CD14-positive monocyte (primary cell): Measurements from ENCODE around the gene CAMKK2. TPM values are rescaled to one million over a fixed set of nuclear protein-coding genes. Genes with fewer than 3 reads are reported as not detected.

Experiments
- DNase-seq, 3 donors: peaks; one replicate each; pipeline ENCODE4 v3.0.0-alpha.2; 2011 to 2022
- H2AFZ ChIP-seq: 2 replicates; pipeline ENCODE4 v1.6.0; 2012; ENCODE audit warnings: mild to moderate bottlenecking, low read depth, low read length, inconsistent platforms; ENCODE audit not compliant: insufficient read depth, poor library complexity, severe bottlenecking
- H3K27ac ChIP-seq, 2 donors: 1 replicate in 1 of 2; 2 replicates in 1 of 2; pipeline ENCODE4 v1.5.1; 2012 to 2013; ENCODE audit warnings: low read length in 2 of 2, control low read depth in 1 of 2, inconsistent platforms in 1 of 2, low read depth in 1 of 2, mild to moderate bottlenecking in 1 of 2
- H3K27me3 ChIP-seq, 2 donors: one replicate each; pipeline versions ENCODE4 v1.6.0 to v1.6.1; 2011 to 2013; ENCODE audit warnings: low read length in 2 of 2; ENCODE audit not compliant: control insufficient read depth in 2 of 2, insufficient read depth in 2 of 2
- H3K36me3 ChIP-seq, 2 donors: replicated peaks in 1 of 2; 1 replicate in 1 of 2; 2 replicates in 1 of 2; pipeline versions ENCODE4 v1.5.1 to v1.6.1; 2012 to 2013; ENCODE audit warnings: low read length in 2 of 2, control low read depth in 1 of 2, inconsistent platforms in 1 of 2, mild to moderate bottlenecking in 1 of 2; ENCODE audit not compliant: insufficient read depth in 2 of 2, control insufficient read depth in 1 of 2
- H3K4me1 ChIP-seq, 2 donors: 1 replicate in 1 of 2; 2 replicates in 1 of 2; pipeline versions ENCODE4 v1.5.1 to v1.6.1; 2012 to 2013; ENCODE audit warnings: low read length in 2 of 2, control low read depth in 1 of 2, inconsistent platforms in 1 of 2, mild to moderate bottlenecking in 1 of 2, moderate library complexity in 1 of 2; ENCODE audit not compliant: insufficient read depth in 2 of 2, control insufficient read depth in 1 of 2
- H3K4me2 ChIP-seq: replicated peaks from 2 replicates; pipeline ENCODE3; 2012; ENCODE audit warnings: low read length, moderate library complexity, mild to moderate bottlenecking; ENCODE audit not compliant: poor library complexity, severe bottlenecking; ENCODE audit errors: extremely low read depth
- H3K4me3 ChIP-seq, 3 experiments: fragments of 200-600 bp in 1 of 3; sonication (generic) in 1 of 3; replicated peaks in 1 of 3; 1 replicate in 2 of 3; 2 replicates in 1 of 3; pipeline ENCODE4 v1.5.1; 2011 to 2013; ENCODE audit warnings: low read length in 3 of 3, mild to moderate bottlenecking in 3 of 3, control low read depth in 2 of 3, low read depth in 2 of 3, inconsistent platforms in 1 of 3, moderate library complexity in 1 of 3
- H3K79me2 ChIP-seq: 2 replicates; pipeline ENCODE4 v1.6.0; 2012; ENCODE audit warnings: mild to moderate bottlenecking, control low read depth, inconsistent platforms, low read length, moderate library complexity; ENCODE audit not compliant: insufficient read depth
- H3K9ac ChIP-seq: 2 replicates; pipeline ENCODE4 v1.6.0; 2017; ENCODE audit warnings: low read length, mild to moderate bottlenecking; ENCODE audit not compliant: insufficient read depth, poor library complexity, severe bottlenecking
- H3K9me3 ChIP-seq, 2 donors: replicated peaks in 1 of 2; 1 replicate in 1 of 2; 2 replicates in 1 of 2; pipeline versions ENCODE4 v1.5.1 to v1.6.1; 2012 to 2013; ENCODE audit warnings: low read length in 2 of 2, control low read depth in 1 of 2; ENCODE audit not compliant: control insufficient read depth in 1 of 2, insufficient read depth in 1 of 2
- H4K20me1 ChIP-seq: 2 replicates; pipeline ENCODE4 v1.6.0; 2012; ENCODE audit warnings: mild to moderate bottlenecking, low read length, control low read depth, moderate library complexity; ENCODE audit not compliant: insufficient read depth
- H3K27ac Mint-ChIP-seq, 7 donors: one replicate each; pipeline ENCODE4 v1.8.0; 2020; ENCODE audit warnings: mild to moderate bottlenecking in 7 of 7, mixed read lengths in 7 of 7, moderate library complexity in 6 of 7, inconsistent platforms in 2 of 7
- H3K27me3 Mint-ChIP-seq, 3 donors: one replicate each; pipeline ENCODE4 v1.8.0; 2021 to 2022; ENCODE audit warnings: low read depth in 3 of 3, mild to moderate bottlenecking in 3 of 3, mixed read lengths in 3 of 3, moderate library complexity in 3 of 3, inconsistent platforms in 1 of 3
- H3K36me3 Mint-ChIP-seq, 2 donors: one replicate each; pipeline ENCODE4 v1.8.0; 2020; ENCODE audit warnings: mixed read lengths in 2 of 2, inconsistent platforms in 1 of 2, mild to moderate bottlenecking in 1 of 2
- H3K4me1 Mint-ChIP-seq: one replicate; pipeline ENCODE4 v1.8.0; 2020; ENCODE audit warnings: mild to moderate bottlenecking, mixed read lengths
- H3K4me3 Mint-ChIP-seq, 2 donors: one replicate each; pipeline ENCODE4 v1.8.0; 2020; ENCODE audit warnings: mild to moderate bottlenecking in 2 of 2, mixed read lengths in 2 of 2, moderate library complexity in 1 of 2
- H3K9me3 Mint-ChIP-seq, 7 donors: one replicate each; pipeline ENCODE4 v1.8.0; 2020 to 2022; ENCODE audit warnings: mixed read lengths in 7 of 7, mild to moderate bottlenecking in 6 of 7, moderate library complexity in 6 of 7, inconsistent platforms in 2 of 7
- CTCF ChIP-seq: fragments of 200-600 bp; IDR thresholded peaks from one replicate; pipeline ENCODE4 v1.8.0; 2022; ENCODE audit warnings: antibody characterized with exemption, mild to moderate bottlenecking
- WGBS: methylation state at CpG from one replicate; pipeline ENCODE4 v1.1.5; 2013; ENCODE audit warnings: missing lambda C conversion rate; ENCODE audit not compliant: insufficient coverage; 5-methylcytosine and 5-hydroxymethylcytosine counted together
- intact Hi-C, 2 donors: fragments of 100-400 bp; cut with micrococcal nuclease; formaldehyde crosslinking; loops; one replicate each; pipeline versions ENCODE4 v1.15.0 to v1.15.1; 2023
- polyA plus RNA-seq, 3 donors: library from polyadenylated mRNA; depleted of rRNA in 1 of 3; unstranded in 2 of 3; stranded (reverse) in 1 of 3; fragments of 300-500 nt in 2 of 3; fragments of >200 nt in 1 of 3; fragmentation: Illumina TruSeq in 2 of 3; gene quantifications; 1 replicate in 2 of 3; 2 replicates in 1 of 3; pipeline ENCODE4 v1.2.3, GENCODE V29; 2012 to 2021

Gene CAMKK2
- polyA plus RNA-seq, 3 donors = 55.6 to 71.4 (median 71.0) TPM

- Histone ChIP-seq H3K27ac (peak overlapping the region in 1 of 2 donors; percentile 91), H3K79me2 (peaks cover 99% of the 10 kb centered on the region), H3K4me2 (no peak overlapping the region), H3K27me3 (no peaks in the 10 kb centered on the region), H4K20me1 (peaks cover 92% of the 10 kb centered on the region), H3K9ac (no peak overlapping the region), H2AFZ (no peak overlapping the region), H3K4me3 (no peak overlapping the region), H3K9me3 (no peaks in the 10 kb centered on the region), H3K36me3 (peaks cover 20 to 62% of the 10 kb centered on the region in 2 donors), H3K4me1 (peaks cover 38 to 50% of the 10 kb centered on the region in 2 donors)
- WGBS = 100% methylated on average over 1 of the region's 1 CpG
- peaks cover 0 to 2% (median 0%) of the 10 kb centered on the region in 3 donors for H3K27me3 Mint-ChIP-seq
- no peak overlapping the region for H3K4me3 Mint-ChIP-seq
- H3K36me3 Mint-ChIP-seq = peaks cover 46 to 71% of the 10 kb centered on the region in 2 donors
- intact Hi-C loops = no loop called here
- peaks cover 0 to 4% (median 0%) of the 10 kb centered on the region in 7 donors for H3K9me3 Mint-ChIP-seq
- no peak for TF ChIP-seq CTCF
- no peak for DNase-seq
- H3K4me1 Mint-ChIP-seq = peaks cover 63% of the 10 kb centered on the region
- H3K27ac Mint-ChIP-seq = peak overlapping the region; percentile 82 to 95 (median 93)
Observed at GRCh38 chr12:121285856-121286255, 10.7 kb downstream of the CAMKK2 start.

GRCh38 chr12:121284551-121285390, 11.7 kb downstream of the CAMKK2 start:
- Histone ChIP-seq H3K27me3 (no peaks in the 10 kb centered on the region), H3K9me3 (no peaks in the 10 kb centered on the region), H3K4me3 (no peak overlapping the region), H3K36me3 (peaks cover 20 to 51% of the 10 kb centered on the region in 2 donors), H4K20me1 (peaks cover 82% of the 10 kb centered on the region), H3K27ac (peak overlapping the region in 1 of 2 donors; percentile 91), H3K79me2 (peaks cover 99% of the 10 kb centered on the region), H3K9ac (no peak overlapping the region), H3K4me1 (peaks cover 39 to 41% of the 10 kb centered on the region in 2 donors), H3K4me2 (no peak overlapping the region), H2AFZ (no peak overlapping the region)
- peaks cover 0 to 4% (median 0%) of the 10 kb centered on the region in 7 donors for H3K9me3 Mint-ChIP-seq
- peak overlapping the region in 6 of 7 donors; percentile 23 to 95 (median 88) for H3K27ac Mint-ChIP-seq
- H3K27me3 Mint-ChIP-seq = peaks cover 0 to under 1% (median 0%) of the 10 kb centered on the region in 3 donors
- intact Hi-C loops = no loop called here
- peaks cover 58% of the 10 kb centered on the region for H3K4me1 Mint-ChIP-seq
- peaks cover 44 to 71% of the 10 kb centered on the region in 2 donors for H3K36me3 Mint-ChIP-seq
- H3K4me3 Mint-ChIP-seq = no peak overlapping the region
- DNase-seq = no peak
- WGBS = 91% methylated on average over 13 of the region's 14 CpGs
- TF ChIP-seq CTCF = no peak
